Tongue (tissue), 2 donors: ENCODE measurements around the gene MRPL10. TPM values are rescaled to one million over a fixed set of nuclear protein-coding genes. Genes with fewer than 3 reads are reported as not detected.
"Not testable (repeated sequence)": the region's sequence is repeated elsewhere in the genome, so short reads cannot be mapped to it uniquely, and the experiment has no call there.

Experiments
- DNase-seq: peaks from one replicate; pipeline ENCODE4 v3.0.0-alpha.2; 2015
- total RNA-seq: library from RNA; depleted of rRNA; stranded (reverse); fragments of >200 nt; gene quantifications from one replicate; pipeline ENCODE4 v1.2.3, GENCODE V29; 2014

MRPL10 gene
- total RNA-seq, 1 donor from 2014 or later: 16.1 TPM

DNA sequence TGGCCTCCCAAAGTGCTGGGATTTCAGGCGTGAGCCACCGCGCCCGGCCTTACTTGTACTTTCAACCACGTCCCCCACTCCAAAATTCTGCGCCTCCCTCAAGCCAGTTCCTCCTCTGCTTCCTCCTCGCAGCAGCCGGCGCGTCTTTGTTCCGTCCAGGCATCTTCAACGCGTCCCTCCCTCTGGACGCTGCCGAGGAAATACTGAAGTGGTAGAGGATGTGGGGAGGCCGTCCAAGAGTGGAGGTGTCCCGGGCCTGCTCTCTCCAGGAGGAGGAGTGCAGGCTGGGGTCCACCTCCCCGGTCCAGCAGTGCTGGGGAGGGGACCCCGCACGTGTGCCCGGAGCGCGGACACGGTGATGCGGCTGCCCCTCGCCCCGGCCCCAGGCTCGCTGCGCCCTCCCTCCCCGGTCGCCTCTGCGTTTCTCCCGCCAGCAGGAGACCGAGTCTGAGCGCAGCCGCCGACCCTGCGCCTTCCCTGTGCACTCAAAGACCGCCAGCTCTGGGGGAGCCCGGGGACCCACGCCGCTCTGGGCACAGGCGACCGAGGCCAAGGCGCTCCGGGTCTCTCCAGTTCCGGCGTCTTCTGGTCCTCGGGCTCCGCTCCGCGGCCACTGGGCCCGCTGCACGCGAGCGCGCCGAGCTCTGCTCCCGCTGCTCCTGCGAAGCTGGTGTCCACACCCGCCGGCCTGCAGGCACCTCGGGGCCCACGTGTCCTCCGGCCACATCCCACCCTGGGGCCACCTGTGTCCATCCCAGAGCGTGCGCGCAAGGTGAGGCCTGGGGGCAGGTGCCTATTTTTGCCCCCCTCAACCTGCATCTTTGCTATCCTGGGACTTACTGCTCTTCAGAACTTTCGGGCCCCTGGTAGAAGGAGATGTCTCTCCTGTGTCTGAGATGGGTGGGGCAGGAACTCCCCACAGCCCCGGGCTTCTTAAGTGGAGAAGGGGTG is 41.5 kb downstream of the MRPL10 start:
- peak; percentile 40 for DNase-seq

DNA sequence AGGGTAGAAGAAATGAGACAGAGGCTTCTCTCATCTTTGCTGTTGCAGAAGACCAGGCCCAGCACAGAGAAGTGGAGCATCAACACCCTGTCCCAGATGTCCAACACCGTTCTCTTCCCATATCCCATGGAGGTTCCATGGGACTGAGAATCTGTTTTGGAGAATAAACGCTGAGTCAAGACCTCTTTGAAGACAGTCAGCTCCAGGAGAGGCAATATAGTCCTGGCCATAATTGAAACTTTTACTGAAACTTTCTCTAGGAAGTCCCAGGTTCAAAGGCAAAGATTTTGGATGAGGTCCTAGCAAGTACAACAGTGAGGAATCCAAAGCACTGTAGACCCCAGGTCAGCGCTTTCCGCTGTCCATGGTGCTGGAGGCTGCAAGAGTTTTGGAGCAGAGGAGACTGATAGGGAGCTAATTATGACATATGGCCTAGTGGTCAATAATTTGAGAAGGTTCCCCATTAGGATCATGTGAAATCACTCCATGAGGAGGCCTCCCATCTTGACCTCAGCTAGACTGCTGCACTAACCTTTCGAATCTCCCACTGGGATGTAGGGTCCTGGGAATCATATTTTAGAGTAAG is 45.7 kb downstream of the MRPL10 start:
- DNase-seq: peak; percentile 73

DNA sequence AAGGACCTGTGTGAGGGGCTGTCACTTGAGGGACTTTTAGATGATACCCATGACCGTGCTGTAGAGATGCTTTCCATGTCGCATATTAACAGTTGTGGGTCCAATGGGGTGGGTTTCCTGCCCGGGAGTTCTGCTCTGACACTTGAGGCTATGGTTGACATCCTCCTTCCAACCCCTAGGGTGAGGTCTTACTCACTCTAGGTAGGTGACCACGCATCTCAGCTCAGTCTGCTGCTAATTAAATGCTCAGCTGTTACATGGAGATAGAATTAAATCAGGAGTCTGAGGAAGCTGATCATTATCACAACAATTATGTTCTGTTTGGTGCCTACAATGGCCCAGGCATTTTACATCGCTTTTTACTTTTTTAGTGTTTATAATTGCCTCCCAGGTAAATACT is 49.9 kb downstream of the MRPL10 start:
- DNase-seq: no peak

DNA sequence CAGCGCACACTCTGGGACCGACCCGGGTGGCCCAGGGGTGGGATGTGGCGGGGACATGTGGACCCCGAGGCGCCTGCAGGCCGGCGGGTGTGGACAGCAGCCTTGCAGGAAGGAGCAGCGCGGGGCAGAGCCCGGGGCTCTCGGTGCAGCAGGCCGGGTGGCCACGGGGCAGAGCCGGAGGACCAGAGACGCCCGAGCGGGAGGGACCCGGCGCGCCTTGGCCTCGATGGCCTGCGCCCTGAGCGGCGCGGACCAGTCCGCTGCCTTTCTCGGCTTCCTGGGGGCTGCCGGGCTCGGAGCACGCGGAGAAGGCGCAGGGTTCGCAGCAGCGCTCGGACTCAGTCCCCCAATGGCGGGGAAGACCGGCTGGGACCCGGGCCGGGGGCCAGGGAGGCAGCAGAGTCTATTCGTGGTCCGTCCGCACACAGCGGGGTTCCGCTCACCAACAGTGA is 53.1 kb downstream of the MRPL10 start:
- no peak for DNase-seq

DNA sequence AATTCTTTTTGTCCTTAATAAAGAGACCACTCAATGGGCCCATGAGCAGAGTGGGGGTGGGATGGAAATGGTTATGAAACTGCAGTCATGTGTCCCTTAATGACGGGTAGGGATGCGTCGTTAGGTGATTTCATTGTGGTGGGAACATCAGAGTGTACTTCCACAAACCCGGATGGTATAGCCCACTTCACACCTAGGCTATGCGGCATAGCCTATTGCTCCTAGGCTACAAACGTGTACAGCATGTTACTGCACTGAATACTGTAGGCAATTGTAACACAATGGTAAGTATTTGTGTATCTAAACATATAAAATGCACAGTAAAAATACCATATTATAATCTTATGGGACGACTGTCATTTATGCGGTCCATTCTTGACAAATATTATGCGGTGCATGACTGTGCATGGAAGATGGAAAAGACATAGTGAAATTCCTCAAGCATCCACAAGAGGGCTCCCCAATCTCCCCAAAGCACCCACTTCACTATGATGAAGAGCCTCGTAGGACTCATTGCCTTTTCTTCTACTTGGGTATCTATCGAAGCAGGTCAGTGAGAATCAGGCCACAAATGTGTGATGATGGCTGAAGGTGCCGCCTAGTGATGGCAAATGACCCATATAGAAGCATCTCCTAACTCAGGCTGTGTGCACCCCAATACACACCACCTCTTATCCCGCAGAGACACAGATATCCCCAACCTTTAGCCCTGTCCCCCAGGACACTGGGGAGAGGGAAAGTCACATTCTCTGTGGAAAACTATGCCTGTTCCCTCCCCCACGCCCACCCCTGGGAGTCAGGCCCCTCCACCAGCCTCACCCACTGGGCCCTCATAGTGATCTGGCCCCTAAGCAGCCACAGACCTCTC is 54.8 kb downstream of the MRPL10 start:
- DNase-seq: peak; percentile 39

DNA sequence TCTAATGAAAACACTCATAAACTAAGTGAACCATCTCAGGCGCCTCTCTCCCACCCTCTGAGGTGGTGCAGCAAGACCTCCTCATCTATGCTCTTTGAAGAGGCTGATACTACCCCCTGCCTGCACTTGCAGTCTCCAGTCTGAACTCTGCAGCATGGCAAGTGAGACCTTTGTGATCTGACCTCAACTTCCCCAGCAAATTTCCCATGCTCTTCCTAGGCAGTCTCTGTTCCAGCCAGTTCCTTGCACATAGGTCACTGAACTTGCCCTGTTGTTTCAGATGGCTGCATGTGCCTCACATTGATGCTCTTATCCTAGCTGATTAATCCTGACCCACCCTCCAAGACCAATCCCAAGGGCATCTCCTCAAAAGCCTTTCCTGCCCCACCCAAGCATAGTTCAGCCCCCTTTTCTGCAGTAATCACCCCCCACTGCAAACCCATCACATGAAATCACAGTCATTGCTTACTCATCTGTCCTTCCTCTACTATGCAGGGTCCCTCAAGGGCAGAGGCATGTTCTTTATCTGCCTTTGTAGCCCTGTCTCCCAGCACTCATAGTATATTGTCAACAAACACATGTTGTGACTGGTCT is 56.3 kb downstream of the MRPL10 start:
- DNase-seq: no peak

DNA sequence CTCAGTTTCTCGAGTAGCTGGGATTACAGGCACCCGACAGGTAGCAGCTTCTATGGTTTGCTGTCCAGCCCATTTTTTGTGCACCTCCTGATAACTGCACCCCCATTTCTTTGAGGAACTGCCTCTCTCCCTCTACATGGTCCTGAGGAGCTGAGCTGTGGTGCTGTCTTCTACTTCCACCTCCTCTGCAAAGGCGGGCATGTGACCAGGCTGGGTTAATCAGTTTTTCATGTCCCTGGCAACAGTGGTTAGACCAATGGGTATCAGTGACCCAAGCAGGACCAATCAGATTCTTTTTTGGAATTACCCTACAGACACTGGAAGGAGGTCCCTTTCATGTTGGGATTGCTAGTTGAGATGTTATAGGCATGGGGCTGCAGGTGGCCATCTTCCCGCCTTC is 57.0 kb downstream of the MRPL10 start:
- DNase-seq: no peak

DNA sequence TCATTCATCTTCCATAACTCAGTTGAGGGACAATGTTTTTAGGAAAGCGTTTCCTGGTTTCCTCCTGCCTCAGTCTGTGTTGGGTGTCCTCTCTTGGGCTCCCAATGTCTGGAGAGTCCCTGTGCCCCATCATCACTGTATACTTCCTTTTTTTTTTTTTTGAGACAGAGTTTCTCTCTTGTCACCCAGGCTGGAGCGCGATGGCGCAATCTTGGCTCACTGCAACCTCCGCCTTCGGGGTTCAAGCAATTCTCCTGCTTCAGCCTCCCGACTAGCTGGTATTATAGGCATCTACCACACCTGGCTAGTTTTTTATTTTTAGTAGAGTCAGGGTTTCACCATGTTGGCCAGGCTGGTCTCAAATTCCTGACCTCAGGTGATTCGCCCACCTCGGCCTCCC is 57.7 kb downstream of the MRPL10 start:
- not testable (repeated sequence) for DNase-seq

Other genes with a start within 250 kb of the MRPL10 start
- gene KPNB1, start 181.6 kb downstream of the MRPL10 start, total RNA-seq: 174 TPM
- gene TBKBP1, start 137.4 kb downstream of the MRPL10 start, total RNA-seq: 11.4 TPM
- gene TBX21, start 98.3 kb downstream of the MRPL10 start, total RNA-seq: not detected
- gene OSBPL7, start 9.7 kb downstream of the MRPL10 start, total RNA-seq: 5.9 TPM
- not detected for gene LRRC46, start 129 bp upstream of the MRPL10 start, total RNA-seq
- 26.8 TPM for gene SCRN2, start 9.7 kb upstream of the MRPL10 start, total RNA-seq
- 0.82 TPM for gene SP6, start 19.6 kb upstream of the MRPL10 start, total RNA-seq
- 2.4 TPM for gene SP2, start 64.7 kb upstream of the MRPL10 start, total RNA-seq
- gene PNPO, start 110.0 kb upstream of the MRPL10 start, total RNA-seq: 20.4 TPM
- gene PRR15L, start 126.3 kb upstream of the MRPL10 start, total RNA-seq: 4.9 TPM
- gene CDK5RAP3, start 139.6 kb upstream of the MRPL10 start, total RNA-seq: 76.5 TPM
- gene COPZ2, start 206.3 kb upstream of the MRPL10 start, total RNA-seq: 18.2 TPM
- gene NFE2L1, start 216.8 kb upstream of the MRPL10 start, total RNA-seq: 260 TPM